ENCODE data around the gene SPTBN5.

The SPTBN5 gene

GRCh38 chr15:41892621-41893421, 1.0 kb downstream of the SPTBN5 start:
- H3K4me3 ChIP-seq (ENCODE audit: low read depth, low read length, poor library complexity, severe bottlenecking), result no peak overlapping the region
- TF ChIP-seq EZH2 (IDR thresholded peaks at IDR 0.05; ENCODE audit: borderline replicate concordance, low read length) (no peak), CTCF (IDR thresholded peaks at IDR 0.05; ENCODE audit: low read length) (no peak)
- no peaks in the 10 kb centered on the region for H3K79me2 ChIP-seq (ENCODE audit: insufficient read depth, low read length)
- H3K36me3 ChIP-seq (ENCODE audit: insufficient read depth, low read length), result no peaks in the 10 kb centered on the region
- H3K9me3 ChIP-seq (ENCODE audit: low read length), result no peaks in the 10 kb centered on the region
- H2AFZ ChIP-seq (ENCODE audit: low read length), result no peak overlapping the region
- no peak overlapping the region for H3K27ac ChIP-seq (ENCODE audit: low read depth, low read length, poor library complexity, severe bottlenecking)
- no peaks in the 10 kb centered on the region for H3F3A ChIP-seq (ENCODE audit: insufficient read depth, low read length)
- no peak overlapping the region for H3K4me2 ChIP-seq (ENCODE audit: low read length)
- no peaks in the 10 kb centered on the region for H3K9me2 ChIP-seq (ENCODE audit: low read depth, low read length)
- no peaks in the 10 kb centered on the region for H4K20me1 ChIP-seq (ENCODE audit: insufficient read depth, low read length)
- no peak overlapping the region for H3K9ac ChIP-seq (ENCODE audit: low read length)
- peaks cover 6% of the 10 kb centered on the region for H3K4me1 ChIP-seq (ENCODE audit: insufficient read depth, low read length, severe bottlenecking)
- 0 out of 2 replicates have a peak, but pooled peaks cover 13% of the 10 kb centered on the region for H3K27me3 ChIP-seq (ENCODE audit: insufficient read depth, low read length)

DNA sequence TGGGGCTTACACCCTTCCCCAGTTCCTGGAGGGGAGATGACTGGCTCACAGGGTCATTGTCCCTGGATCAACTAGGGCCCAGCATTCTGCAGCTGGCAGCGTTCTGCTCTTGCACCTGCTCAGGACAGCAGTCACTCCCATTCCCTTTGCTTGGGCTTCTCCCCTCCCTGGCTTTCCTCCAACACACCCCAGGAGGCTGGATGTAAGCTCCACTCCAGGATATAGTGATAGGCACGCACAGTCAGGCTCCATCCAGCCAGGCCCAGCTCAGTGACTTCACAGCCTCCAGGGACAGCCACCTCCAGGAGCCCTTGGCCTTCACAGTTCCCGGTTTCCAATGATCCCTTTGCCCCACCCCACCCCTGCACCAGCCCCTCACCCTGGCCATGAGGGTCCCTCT, 1.9 kb downstream of the SPTBN5 start:
- Histone ChIP-seq H3K27ac (ENCODE audit: low read depth, low read length, poor library complexity, severe bottlenecking) (no peak overlapping the region), H2AFZ (ENCODE audit: low read length) (no peak overlapping the region), H3K9me2 (ENCODE audit: low read depth, low read length) (no peaks in the 10 kb centered on the region), H4K20me1 (ENCODE audit: insufficient read depth, low read length) (no peaks in the 10 kb centered on the region), H3K36me3 (ENCODE audit: insufficient read depth, low read length) (no peaks in the 10 kb centered on the region), H3K4me1 (ENCODE audit: insufficient read depth, low read length, severe bottlenecking) (peaks cover 6% of the 10 kb centered on the region), H3K79me2 (ENCODE audit: insufficient read depth, low read length) (no peaks in the 10 kb centered on the region), H3K9ac (ENCODE audit: low read length) (no peak overlapping the region), H3K4me3 (ENCODE audit: low read depth, low read length, poor library complexity, severe bottlenecking) (no peak overlapping the region), H3K4me2 (ENCODE audit: low read length) (no peak overlapping the region), H3K9me3 (ENCODE audit: low read length) (no peaks in the 10 kb centered on the region), H3F3A (ENCODE audit: insufficient read depth, low read length) (no peaks in the 10 kb centered on the region), H3K27me3 (ENCODE audit: insufficient read depth, low read length) (0 out of 2 replicates have a peak, but pooled peaks cover 13% of the 10 kb centered on the region)
- no peak for TF ChIP-seq CTCF (IDR thresholded peaks at IDR 0.05; ENCODE audit: low read length)
- no peak for TF ChIP-seq EZH2 (IDR thresholded peaks at IDR 0.05; ENCODE audit: borderline replicate concordance, low read length)

GRCh38 chr15:41891226-41891625, 2.6 kb downstream of the SPTBN5 start:
- H3K4me3 ChIP-seq (ENCODE audit: low read depth, low read length, poor library complexity, severe bottlenecking), result no peak overlapping the region
- H3K79me2 ChIP-seq (ENCODE audit: insufficient read depth, low read length), result no peaks in the 10 kb centered on the region
- H3K9me3 ChIP-seq (ENCODE audit: low read length), result no peaks in the 10 kb centered on the region
- no peaks in the 10 kb centered on the region for H4K20me1 ChIP-seq (ENCODE audit: insufficient read depth, low read length)
- no peaks in the 10 kb centered on the region for H3K36me3 ChIP-seq (ENCODE audit: insufficient read depth, low read length)
- H3K27me3 ChIP-seq (ENCODE audit: insufficient read depth, low read length), result 0 out of 2 replicates have a peak, but pooled peaks cover 13% of the 10 kb centered on the region
- no peak for TF ChIP-seq EZH2 (IDR thresholded peaks at IDR 0.05; ENCODE audit: borderline replicate concordance, low read length)
- TF ChIP-seq CTCF (IDR thresholded peaks at IDR 0.05; ENCODE audit: low read length), result no peak
- H3K27ac ChIP-seq (ENCODE audit: low read depth, low read length, poor library complexity, severe bottlenecking), result no peak overlapping the region
- no peak overlapping the region for H3K9ac ChIP-seq (ENCODE audit: low read length)
- peaks cover 6% of the 10 kb centered on the region for H3K4me1 ChIP-seq (ENCODE audit: insufficient read depth, low read length, severe bottlenecking)
- H3F3A ChIP-seq (ENCODE audit: insufficient read depth, low read length), result no peaks in the 10 kb centered on the region
- H3K4me2 ChIP-seq (ENCODE audit: low read length), result no peak overlapping the region
- H2AFZ ChIP-seq (ENCODE audit: low read length), result no peak overlapping the region
- H3K9me2 ChIP-seq (ENCODE audit: low read depth, low read length), result no peaks in the 10 kb centered on the region
